ENCODE results near the gene TFF1.

TFF1 gene

DNA sequence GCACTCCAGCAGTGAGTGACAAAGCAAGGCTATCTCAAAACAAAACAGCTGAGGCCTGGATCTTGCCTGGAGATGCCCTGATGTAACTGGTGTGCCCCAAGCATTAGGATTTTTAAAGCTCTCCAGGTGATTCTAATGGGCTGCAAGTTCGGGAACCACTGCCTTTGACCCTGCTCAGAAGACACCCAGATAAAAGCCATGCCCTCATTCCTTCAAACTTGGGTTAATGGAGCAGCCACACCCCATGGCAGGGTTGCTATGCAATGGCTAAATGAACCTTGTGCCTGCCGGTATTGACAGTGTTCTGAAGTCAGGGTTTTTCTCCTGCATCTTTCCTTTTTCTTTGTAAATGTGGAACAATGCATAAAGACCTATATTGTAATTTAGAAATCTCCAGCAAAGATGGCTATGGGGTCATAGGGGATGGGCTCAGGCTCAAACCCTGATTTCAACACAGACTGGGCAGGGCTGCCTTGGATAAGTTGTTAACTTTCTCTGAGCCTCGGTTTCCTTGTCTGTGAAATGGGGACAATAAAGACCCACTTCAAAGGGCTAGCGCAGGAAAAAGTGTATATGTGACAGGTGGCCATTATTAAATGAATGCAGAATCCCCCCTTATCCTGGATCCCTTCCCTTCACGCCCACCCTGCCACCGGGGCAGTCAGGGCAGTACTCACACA, 51.6 kb downstream of the TFF1 start:
- DNase-seq: no peak

- DNase-seq: no peak
These were observed 52.8 kb downstream of the TFF1 start for GRCh38 chr21:42313501-42313969.

DNA sequence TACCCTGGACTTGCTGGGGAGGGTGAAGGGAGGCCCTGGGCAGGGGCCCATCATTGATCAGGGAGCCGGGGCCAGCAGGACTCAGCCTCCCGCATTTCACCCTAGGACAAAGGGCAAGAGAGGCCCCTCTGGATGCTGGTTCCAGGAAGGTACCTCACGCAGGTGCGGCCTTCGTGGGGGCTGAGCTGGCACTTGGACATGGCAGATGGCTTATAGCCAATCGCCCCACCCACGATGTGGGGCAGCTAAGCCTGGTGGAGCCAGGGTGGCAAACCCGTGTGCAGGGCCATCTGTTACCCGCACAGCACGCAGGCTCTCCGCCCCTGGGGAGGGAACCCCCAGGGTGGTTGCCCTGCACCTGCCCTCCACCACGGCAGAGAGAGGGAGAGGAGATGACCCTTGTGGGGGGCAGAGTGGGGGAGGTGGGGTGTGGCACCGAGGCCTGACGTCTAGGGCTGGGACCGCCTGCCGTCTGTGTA, 53.7 kb downstream of the TFF1 start:
- no peak for DNase-seq

All from CD4-positive, alpha-beta T cell treated with Interleukin-6 for 4 hours (primary cell).